CD4-positive, alpha-beta T cell treated with Interleukin-6 at 100 ng/mL for 8 hours (primary cell): ENCODE results near the gene DNTT.

Experiments
- DNase-seq: peaks from one replicate; pipeline ENCODE4 v3.0.0-alpha.2; 2020; ENCODE audit warnings: mixed read lengths, low spot score

The DNTT gene

GRCh38 chr10:96309628-96310320, 5.5 kb downstream of the DNTT start:
- DNase-seq, result no peak

GRCh38 chr10:96310321-96310669, 6.1 kb downstream of the DNTT start:
- DNase-seq, result no peak

- no peak for DNase-seq
Observed at GRCh38 chr10:96311180-96311715, 7.0 kb downstream of the DNTT start.

GRCh38 chr10:96313344-96313743, 9.1 kb downstream of the DNTT start:
- DNase-seq, result no peak

DNA sequence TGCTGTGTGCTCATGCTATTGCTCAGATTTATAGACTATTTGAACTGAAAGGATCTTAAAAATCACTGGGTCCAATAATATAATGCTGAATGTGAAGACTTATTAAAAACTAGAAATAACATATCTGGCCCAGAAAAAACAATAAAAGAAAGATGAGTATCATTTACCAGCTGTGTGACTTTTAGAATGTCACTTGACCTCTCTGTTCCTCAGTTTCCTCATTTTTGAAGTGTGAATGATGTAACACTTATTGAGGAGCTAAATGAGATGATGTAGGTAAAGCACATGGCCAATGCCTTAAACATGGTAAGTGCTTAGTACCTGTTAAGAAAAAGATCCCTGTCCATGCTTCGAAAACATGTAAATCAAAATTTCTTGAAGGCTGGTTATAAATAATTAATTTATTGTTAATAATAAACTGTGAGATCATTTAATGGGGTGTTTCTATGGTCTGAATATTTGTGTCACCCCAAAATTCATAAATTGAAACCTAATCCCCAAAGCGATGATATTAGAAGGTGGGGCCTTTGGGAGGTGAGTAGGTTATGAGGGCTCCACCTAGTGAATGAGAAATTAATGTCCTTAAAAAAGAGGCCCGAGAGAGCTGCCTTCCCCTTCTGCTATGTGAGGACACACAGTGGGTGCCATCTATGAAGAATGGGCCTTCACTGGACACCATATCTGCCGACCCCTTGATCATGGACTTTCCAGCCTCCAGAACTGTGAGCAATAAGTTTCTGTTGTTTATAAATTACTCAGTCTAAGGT, 13.0 kb downstream of the DNTT start:
- DNase-seq, result no peak

DNA sequence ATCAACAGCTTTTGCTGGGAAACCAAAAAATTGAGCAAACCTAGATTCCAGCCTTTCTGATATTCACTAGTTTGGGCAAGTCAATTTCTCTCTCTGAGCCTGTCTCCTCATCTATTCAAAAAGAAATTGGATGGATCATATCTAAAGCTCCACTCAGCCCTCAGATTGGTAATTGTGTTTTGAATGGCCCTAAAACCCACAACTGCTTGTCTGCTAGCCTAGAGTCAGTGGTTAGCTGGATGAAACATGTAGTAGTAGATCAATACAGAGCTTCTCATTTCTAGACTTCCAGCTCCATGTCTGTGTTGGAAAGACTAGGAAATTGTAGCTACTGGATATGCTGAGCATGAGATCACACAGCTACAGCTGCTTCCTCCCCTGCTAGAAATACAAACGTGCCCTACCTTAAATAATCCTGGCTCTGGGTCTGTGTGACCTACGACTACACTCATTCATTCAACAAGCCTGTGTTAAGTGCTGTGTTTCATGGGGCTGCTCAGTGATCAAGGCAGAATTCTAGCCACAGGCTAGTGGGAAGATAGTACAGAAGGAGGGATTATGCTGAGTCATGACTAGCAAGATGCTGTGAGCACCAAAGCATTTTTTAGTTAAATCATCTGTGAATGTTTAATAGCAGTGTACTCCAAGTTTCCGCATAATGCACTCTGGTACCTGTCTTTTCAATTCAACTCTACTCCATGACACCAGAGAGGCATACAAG, 15.7 kb downstream of the DNTT start:
- DNase-seq, result no peak

DNA sequence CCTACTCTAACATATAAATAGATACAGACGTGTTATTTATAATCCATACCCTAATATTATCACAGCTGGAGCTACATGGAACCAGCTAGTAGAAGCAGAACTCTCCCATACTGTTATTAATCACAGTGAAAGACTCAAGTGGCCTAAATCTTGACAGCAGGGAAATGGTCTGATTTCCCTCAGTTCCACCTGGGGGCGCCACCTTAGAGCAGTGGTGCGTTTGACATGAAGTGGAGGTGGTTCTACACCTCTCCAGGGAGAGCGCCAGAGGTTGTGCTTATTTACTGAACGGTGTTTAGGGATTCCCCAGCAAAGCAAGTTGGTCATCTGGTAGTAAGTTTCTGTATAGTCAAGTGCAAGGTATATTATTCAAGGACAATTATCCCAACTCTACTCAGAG, 17.6 kb downstream of the DNTT start:
- DNase-seq, result no peak

DNA sequence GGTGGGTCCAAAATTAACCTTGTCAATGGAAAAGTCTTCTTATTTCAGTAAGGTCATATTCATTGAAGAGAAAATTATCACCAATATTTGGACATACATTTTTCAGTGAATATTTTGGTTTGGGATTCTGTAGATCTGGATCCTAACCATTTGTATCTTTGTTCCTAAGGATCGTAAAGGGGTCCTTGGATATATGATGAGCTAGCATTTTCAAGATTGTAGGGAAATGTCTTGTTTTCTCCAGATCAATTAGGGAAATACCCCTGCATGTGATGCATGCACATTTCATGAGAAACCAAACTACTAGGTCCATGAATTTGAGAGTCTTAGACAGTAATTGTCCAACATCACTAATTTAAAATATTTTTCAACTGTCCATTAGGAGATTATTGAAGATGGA, 18.0 kb downstream of the DNTT start:
- DNase-seq, result no peak

DNA sequence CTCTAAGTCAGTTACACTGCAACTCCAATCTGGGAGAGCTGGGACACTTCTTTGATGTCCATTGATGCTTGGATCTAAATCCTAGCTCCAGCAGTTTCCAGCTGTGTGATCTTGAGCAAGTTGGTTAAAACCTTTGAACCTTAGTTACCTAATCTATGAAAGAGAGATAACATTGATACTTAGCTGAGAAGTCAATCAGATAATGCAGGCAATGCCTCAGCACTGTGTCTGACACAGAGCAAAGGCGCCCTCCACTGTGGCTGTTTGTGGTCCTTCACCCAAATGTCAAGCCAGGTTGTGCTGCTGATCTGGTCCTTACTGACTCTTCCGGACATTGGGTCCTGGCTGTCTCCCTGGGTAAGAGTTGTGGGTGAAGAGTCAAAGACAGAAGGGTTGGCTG, 20.2 kb downstream of the DNTT start:
- no peak for DNase-seq

- DNase-seq, result no peak
Observed at GRCh38 chr10:96325719-96326373, 21.6 kb downstream of the DNTT start.

DNA sequence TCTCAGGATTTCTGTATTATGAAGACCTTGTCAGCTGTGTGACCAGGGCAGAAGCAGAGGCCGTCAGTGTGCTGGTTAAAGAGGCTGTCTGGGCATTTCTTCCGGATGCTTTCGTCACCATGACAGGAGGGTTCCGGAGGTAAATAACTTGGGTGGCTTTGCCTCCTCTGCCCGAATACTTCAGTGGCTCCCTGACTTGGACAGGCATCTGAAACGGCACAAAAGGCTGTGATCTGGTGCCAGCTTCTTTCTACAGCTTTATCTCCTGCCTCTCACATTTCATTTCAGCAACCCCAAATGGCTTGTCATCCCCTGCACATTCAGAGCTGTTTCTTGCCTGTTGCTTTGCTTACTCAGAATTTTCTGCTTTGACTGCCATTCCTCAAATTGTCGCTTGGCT, 23.2 kb downstream of the DNTT start:
- DNase-seq, result no peak

GRCh38 chr10:96333101-96333500, 28.9 kb downstream of the DNTT start:
- peak; percentile 10 for DNase-seq

GRCh38 chr10:96334616-96335526, 30.6 kb downstream of the DNTT start:
- DNase-seq, result peak; percentile 5

DNA sequence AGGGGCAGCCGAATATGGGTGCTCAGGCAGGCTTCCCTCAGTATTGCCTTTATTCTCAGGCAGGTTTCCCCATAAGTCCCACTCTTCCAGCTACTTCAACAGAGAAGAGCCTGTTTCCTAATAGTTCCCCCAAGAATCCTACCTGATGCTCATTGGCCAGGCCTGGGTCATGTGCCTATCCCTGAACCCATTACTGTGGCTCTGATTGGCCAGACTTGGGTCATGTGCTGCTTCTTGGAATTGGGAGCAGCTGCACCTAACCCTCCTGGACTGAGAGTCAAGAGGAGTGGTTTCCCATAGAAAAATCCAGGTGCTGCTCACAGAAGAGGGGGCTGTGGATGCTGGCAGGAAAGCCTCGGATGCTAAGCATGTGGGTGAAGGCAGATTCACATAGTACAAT, 32.9 kb downstream of the DNTT start:
- DNase-seq, result no peak

- DNase-seq, result no peak
Observed at GRCh38 chr10:96338279-96338925, 34.2 kb downstream of the DNTT start.

GRCh38 chr10:96339383-96339782, 35.1 kb downstream of the DNTT start:
- no peak for DNase-seq

DNA sequence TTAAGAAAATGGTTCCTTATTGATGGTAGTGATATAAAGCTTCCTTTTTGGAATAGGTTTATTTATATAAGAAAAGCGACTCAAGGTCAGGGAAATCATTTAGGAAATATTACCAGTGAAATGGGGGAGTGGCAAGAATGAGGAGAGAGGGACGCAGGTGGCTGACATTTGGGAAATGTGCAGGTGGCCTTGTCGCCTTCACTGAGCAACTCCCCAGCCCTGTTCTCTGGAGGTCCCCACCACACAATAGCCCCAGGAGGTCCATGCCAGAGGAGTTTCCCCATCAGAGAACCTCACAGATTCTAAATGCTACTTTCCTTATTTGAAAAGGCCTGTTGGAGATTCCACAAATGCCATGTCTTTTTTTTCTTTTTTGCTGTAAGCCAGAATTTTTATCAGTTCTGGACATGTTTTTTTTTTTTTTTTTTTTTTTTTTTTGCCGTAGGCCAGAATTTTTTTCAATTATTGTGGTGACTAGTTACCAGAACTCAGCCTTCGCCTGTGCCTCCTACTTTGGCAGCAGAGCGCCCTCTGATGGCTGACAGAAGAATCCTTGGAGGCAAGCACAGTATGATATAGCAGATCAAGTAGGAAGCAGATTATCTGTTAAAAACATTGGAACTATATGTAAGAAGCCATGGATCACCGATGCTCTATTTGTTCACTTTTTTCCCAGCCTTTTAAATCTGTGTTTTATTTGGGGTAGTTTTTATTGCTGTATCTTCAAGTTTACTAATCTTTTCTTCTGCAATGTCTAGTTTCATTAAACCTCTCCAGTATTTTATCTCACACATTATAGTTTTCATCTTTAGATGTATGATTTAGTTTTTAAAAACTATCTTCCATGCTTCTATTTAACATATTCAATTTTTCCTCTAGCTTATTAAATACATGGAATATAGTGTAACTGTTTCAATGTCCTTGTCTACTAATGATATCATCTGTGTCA, 36.0 kb downstream of the DNTT start:
- peak; percentile 45 for DNase-seq

GRCh38 chr10:96341219-96342182, 37.3 kb downstream of the DNTT start:
- DNase-seq, result no peak
